ENCODE data around the gene C2CD2L. TPM values are rescaled to one million over a fixed set of nuclear protein-coding genes. Genes with fewer than 3 reads are reported as not detected.

Gene C2CD2L
- total RNA-seq, 2 donors from 2014 or later: 2.4 to 3.1 TPM

- no peak overlapping the region for H3K27ac Mint-ChIP-seq
- H3K27me3 Mint-ChIP-seq (ENCODE audit: insufficient read depth): peaks cover 16% of the 10 kb centered on the region
- WGBS, 2 experiments (ENCODE audit: insufficient coverage in 1 of 2, insufficient read length in 1 of 2): 83 to 88% methylated on average over 7 to 11 of the region's 12 CpGs
Observed at GRCh38 chr11:119112314-119113020, 5.3 kb downstream of the C2CD2L start.

GRCh38 chr11:119113716-119114115 lies 6.6 kb downstream of the C2CD2L start:
- no peak for DNase-seq
- H3K9ac ChIP-seq (ENCODE audit: extremely low read depth, low read length, poor library complexity, severe bottlenecking): no peak overlapping the region
- H3K4me1 ChIP-seq (ENCODE audit: control insufficient read depth, insufficient read depth, low read length): no peaks in the 10 kb centered on the region
- no peak overlapping the region for H3K4me3 ChIP-seq (ENCODE audit: low read length)
- Mint-ChIP-seq H3K36me3 (ENCODE audit: low read depth) (peaks cover 7% of the 10 kb centered on the region), H3K4me1 (no peaks in the 10 kb centered on the region), H3K27me3 (ENCODE audit: insufficient read depth) (peaks cover 7% of the 10 kb centered on the region), H3K9me3 (no peaks in the 10 kb centered on the region), H3K4me3 (no peak overlapping the region), H3K27ac (no peak overlapping the region)
- H3K36me3 ChIP-seq (ENCODE audit: control insufficient read depth, insufficient read depth, low read length): no peaks in the 10 kb centered on the region
- H3K27ac ChIP-seq (ENCODE audit: low read depth, low read length): no peak overlapping the region
- H3K27me3 ChIP-seq (ENCODE audit: control insufficient read depth, insufficient read depth, low read length, poor library complexity, severe bottlenecking): peaks cover 7% of the 10 kb centered on the region
- no peak for TF ChIP-seq CTCF (conservative IDR thresholded peaks at IDR 0.05)
- H3K9me3 ChIP-seq (ENCODE audit: control insufficient read depth, low read length): no peaks in the 10 kb centered on the region
- WGBS, 2 experiments (ENCODE audit: insufficient coverage in 1 of 2, insufficient read length in 1 of 2): 83 to 97% methylated on average over 1 to 9 of the region's 9 CpGs

More at GRCh38 chr11:119112314-119113020, 5.3 kb downstream of the C2CD2L start:
- no peak overlapping the region for H3K4me3 Mint-ChIP-seq
- Histone ChIP-seq H3K9me3 (ENCODE audit: control insufficient read depth, low read length) (no peaks in the 10 kb centered on the region), H3K36me3 (ENCODE audit: control insufficient read depth, insufficient read depth, low read length) (no peaks in the 10 kb centered on the region), H3K27ac (ENCODE audit: low read depth, low read length) (no peak overlapping the region), H3K4me1 (ENCODE audit: control insufficient read depth, insufficient read depth, low read length) (peaks cover 4% of the 10 kb centered on the region), H3K4me3 (ENCODE audit: low read length) (no peak overlapping the region), H3K27me3 (ENCODE audit: control insufficient read depth, insufficient read depth, low read length, poor library complexity, severe bottlenecking) (peaks cover 18% of the 10 kb centered on the region), H3K9ac (ENCODE audit: extremely low read depth, low read length, poor library complexity, severe bottlenecking) (no peak overlapping the region)
- peaks cover 4% of the 10 kb centered on the region for H3K4me1 Mint-ChIP-seq
- no peak for DNase-seq
- H3K36me3 Mint-ChIP-seq (ENCODE audit: low read depth): peaks cover 7% of the 10 kb centered on the region
- no peak for TF ChIP-seq CTCF (conservative IDR thresholded peaks at IDR 0.05)
- H3K9me3 Mint-ChIP-seq: no peaks in the 10 kb centered on the region

DNA sequence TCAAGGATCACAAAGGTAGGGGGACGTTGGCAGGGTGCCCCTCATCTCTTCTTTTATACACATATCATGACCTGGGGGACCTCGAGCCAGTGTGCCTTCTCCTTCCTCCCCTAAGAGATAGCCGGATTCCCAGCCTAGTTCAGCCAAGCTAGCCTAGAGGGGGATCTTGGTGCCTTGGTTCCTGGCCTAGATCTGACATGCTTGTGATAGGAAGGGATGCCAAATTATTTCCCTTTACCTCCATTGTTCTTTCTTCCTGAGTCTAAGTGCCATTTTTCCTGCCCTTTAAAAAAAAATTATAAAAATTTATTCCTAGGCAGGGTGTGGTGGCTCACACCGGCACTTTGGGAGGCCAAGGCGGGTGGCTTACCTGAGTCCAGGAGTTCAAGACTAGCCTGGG lies 7.2 kb downstream of the C2CD2L start:
- no peaks in the 10 kb centered on the region for H3K4me1 ChIP-seq (ENCODE audit: control insufficient read depth, insufficient read depth, low read length)
- WGBS, 2 experiments (ENCODE audit: insufficient coverage in 1 of 2, insufficient read length in 1 of 2): 88% methylated on average over 5 of the region's 5 CpGs; no CpG with 5 or more reads in 1 of the 2 experiments
- no peaks in the 10 kb centered on the region for H3K9me3 ChIP-seq (ENCODE audit: control insufficient read depth, low read length)
- H3K9me3 Mint-ChIP-seq: no peaks in the 10 kb centered on the region
- peaks cover under 1% of the 10 kb centered on the region for H3K27me3 Mint-ChIP-seq (ENCODE audit: insufficient read depth)
- peaks cover 2% of the 10 kb centered on the region for H3K27me3 ChIP-seq (ENCODE audit: control insufficient read depth, insufficient read depth, low read length, poor library complexity, severe bottlenecking)
- no peak overlapping the region for H3K27ac Mint-ChIP-seq
- H3K4me3 ChIP-seq (ENCODE audit: low read length): no peak overlapping the region
- H3K4me1 Mint-ChIP-seq: no peaks in the 10 kb centered on the region
- H3K4me3 Mint-ChIP-seq: no peak overlapping the region
- TF ChIP-seq CTCF (conservative IDR thresholded peaks at IDR 0.05): no peak
- H3K36me3 Mint-ChIP-seq (ENCODE audit: low read depth): peaks cover 7% of the 10 kb centered on the region
- no peak overlapping the region for H3K9ac ChIP-seq (ENCODE audit: extremely low read depth, low read length, poor library complexity, severe bottlenecking)
- no peaks in the 10 kb centered on the region for H3K36me3 ChIP-seq (ENCODE audit: control insufficient read depth, insufficient read depth, low read length)
- H3K27ac ChIP-seq (ENCODE audit: low read depth, low read length): no peak overlapping the region
- no peak for DNase-seq

Measured in endodermal cell (in vitro differentiated cells).